ENCODE measurements around the gene SLC26A9. TPM values are rescaled to one million over a fixed set of nuclear protein-coding genes. Genes with fewer than 3 reads are reported as not detected.

The SLC26A9 gene
- total RNA-seq, 1 experiment from 2014 or later = not detected

DNA sequence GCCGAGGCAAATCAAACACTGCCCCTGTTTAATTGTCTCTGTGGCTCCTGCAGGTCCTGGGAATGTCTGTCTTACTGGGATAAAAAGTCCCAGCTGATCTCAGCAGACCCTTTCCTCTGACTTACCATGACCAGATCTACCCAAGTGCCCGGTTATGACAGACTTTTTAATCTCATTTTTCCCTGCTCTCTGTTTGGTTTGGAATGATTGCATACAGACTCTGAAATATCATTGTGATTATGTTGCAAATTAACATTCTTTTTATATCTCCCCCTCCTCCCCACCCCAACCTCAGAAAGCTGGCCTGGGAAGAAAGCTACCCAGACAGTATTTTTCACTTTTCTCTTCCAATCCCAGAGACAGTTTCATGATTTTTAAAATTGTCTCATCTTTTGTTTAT, 43.6 kb upstream of the SLC26A9 start:
- H3K27me3 ChIP-seq (replicated peaks; ENCODE audit: insufficient read depth, low read depth, low read length, poor library complexity) = no peaks in the 10 kb centered on the region
- ChIA-PET CTCF (interaction anchor here (1.0 to 2.3 kb wide), 2 partner anchors 10 to 70 kb away, joined by 4 to 11 read pairs; no protein-coding TSS in a partner anchor), POLR2A (ENCODE audit: low non-redundant PET) (no interaction called here)
- intact Hi-C loops (cut with micrococcal nuclease; ENCODE audit: unreplicated experiment) = no loop called here
- no peak overlapping the region for H3K27ac ChIP-seq (ENCODE audit: low read depth, low read length, poor library complexity, severe bottlenecking)
- H3K4me1 ChIP-seq (ENCODE audit: insufficient read depth, low read length, poor library complexity, severe bottlenecking) = no peaks in the 10 kb centered on the region
- BruUV-seq (replicated peaks) = no TSS peak
- no peak for TF ChIP-seq EZH2 (IDR thresholded peaks at IDR 0.05; ENCODE audit: borderline replicate concordance, low read depth, low read length, poor library complexity, severe bottlenecking)
- TF ChIP-seq, protein P1, sequence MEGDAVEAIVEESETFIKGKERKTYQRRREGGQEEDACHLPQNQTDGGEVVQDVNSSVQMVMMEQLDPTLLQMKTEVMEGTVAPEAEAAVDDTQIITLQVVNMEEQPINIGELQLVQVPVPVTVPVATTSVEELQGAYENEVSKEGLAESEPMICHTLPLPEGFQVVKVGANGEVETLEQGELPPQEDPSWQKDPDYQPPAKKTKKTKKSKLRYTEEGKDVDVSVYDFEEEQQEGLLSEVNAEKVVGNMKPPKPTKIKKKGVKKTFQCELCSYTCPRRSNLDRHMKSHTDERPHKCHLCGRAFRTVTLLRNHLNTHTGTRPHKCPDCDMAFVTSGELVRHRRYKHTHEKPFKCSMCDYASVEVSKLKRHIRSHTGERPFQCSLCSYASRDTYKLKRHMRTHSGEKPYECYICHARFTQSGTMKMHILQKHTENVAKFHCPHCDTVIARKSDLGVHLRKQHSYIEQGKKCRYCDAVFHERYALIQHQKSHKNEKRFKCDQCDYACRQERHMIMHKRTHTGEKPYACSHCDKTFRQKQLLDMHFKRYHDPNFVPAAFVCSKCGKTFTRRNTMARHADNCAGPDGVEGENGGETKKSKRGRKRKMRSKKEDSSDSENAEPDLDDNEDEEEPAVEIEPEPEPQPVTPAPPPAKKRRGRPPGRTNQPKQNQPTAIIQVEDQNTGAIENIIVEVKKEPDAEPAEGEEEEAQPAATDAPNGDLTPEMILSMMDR (conservative IDR thresholded peaks at IDR 0.05; ENCODE audit: low read depth, low read length) = no peak
- H3K36me3 ChIP-seq (ENCODE audit: insufficient read depth, low read length, poor library complexity, severe bottlenecking) = no peaks in the 10 kb centered on the region
- no peak for DNase-seq (ENCODE audit: low spot score)
- no peaks in the 10 kb centered on the region for H3K9me3 ChIP-seq (ENCODE audit: low read depth, low read length, poor library complexity, severe bottlenecking)
- H3K4me3 ChIP-seq (ENCODE audit: low read depth, low read length, poor library complexity, severe bottlenecking) = no peak overlapping the region

DNA sequence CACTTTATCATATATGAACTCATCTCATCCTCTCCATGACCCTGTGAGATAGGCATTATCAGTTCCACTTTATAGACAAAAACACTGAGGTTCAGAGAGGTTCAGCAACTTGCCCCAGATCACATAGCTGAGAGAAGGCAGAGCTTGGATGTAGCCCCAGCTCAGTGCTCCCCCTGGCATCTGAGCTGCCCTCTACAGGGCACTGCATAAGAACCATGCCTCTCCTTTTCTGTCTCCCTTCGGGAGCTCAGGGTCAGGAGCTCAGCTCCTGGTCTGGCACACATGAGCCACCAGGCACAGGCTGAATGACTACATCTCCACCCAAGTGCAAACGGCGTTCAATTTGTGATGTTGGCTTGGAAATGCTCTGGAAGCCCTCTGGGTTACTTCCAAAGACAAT, 43.0 kb upstream of the SLC26A9 start:
- intact Hi-C loops (cut with micrococcal nuclease; ENCODE audit: unreplicated experiment) = no loop called here

DNA sequence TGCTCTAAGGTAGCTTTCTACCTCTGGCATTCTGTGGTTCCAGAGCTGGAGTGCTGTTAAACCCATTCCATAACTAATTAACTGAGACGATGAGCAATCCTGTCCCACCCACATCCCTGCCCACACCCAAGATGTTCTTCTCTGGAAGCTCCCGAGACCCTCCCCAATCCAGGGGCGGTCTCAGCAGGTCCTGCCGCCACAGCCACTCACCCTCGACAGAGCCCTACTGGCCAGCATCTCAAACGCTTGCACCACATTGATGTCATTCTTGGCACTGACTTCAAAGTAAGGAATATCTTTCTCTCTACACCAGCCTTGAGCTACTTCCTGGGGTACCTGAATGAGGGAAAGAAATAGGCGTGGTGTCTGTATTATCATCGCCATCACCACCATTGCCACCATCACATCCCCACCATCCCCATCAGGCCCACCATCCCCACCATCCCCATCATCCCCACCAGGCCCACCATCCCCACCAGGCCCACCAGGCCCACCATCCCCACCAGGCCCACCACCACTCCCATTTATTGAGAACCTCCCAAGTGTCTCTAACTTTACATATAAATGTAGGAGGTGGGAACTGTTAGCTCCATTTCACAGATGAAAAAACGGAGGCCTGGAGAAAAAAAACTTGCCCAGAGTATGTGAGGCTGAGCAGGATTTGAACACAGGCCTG, 42.2 kb upstream of the SLC26A9 start:
- Histone ChIP-seq H3K27me3 (replicated peaks; ENCODE audit: insufficient read depth, low read depth, low read length, poor library complexity) (no peaks in the 10 kb centered on the region), H3K9me3 (ENCODE audit: low read depth, low read length, poor library complexity, severe bottlenecking) (no peaks in the 10 kb centered on the region), H3K27ac (ENCODE audit: low read depth, low read length, poor library complexity, severe bottlenecking) (no peak overlapping the region), H3K4me1 (ENCODE audit: insufficient read depth, low read length, poor library complexity, severe bottlenecking) (no peaks in the 10 kb centered on the region), H3K4me3 (ENCODE audit: low read depth, low read length, poor library complexity, severe bottlenecking) (no peak overlapping the region), H3K36me3 (ENCODE audit: insufficient read depth, low read length, poor library complexity, severe bottlenecking) (no peaks in the 10 kb centered on the region)
- intact Hi-C loops (cut with micrococcal nuclease; ENCODE audit: unreplicated experiment) = no loop called here
- DNase-seq (ENCODE audit: low spot score) = no peak
- POLR2A ChIA-PET (ENCODE audit: low non-redundant PET) = no interaction called here
- no TSS peak for BruUV-seq (replicated peaks)
- TF ChIP-seq, protein P1 (conservative IDR thresholded peaks at IDR 0.05; ENCODE audit: low read depth, low read length) = no peak
- no peak for TF ChIP-seq EZH2 (IDR thresholded peaks at IDR 0.05; ENCODE audit: borderline replicate concordance, low read depth, low read length, poor library complexity, severe bottlenecking)
- CTCF ChIA-PET = interaction anchor here (1.0 to 5.0 kb wide), 4 partner anchors 8 to 120 kb away, joined by 4 to 47 read pairs (median 8); no protein-coding TSS in a partner anchor

More for the DNA sequence above, 43.0 kb upstream of the SLC26A9 start:
- Histone ChIP-seq H3K4me1 (ENCODE audit: insufficient read depth, low read length, poor library complexity, severe bottlenecking) (no peaks in the 10 kb centered on the region), H3K27ac (ENCODE audit: low read depth, low read length, poor library complexity, severe bottlenecking) (no peak overlapping the region), H3K36me3 (ENCODE audit: insufficient read depth, low read length, poor library complexity, severe bottlenecking) (no peaks in the 10 kb centered on the region), H3K27me3 (replicated peaks; ENCODE audit: insufficient read depth, low read depth, low read length, poor library complexity) (no peaks in the 10 kb centered on the region), H3K9me3 (ENCODE audit: low read depth, low read length, poor library complexity, severe bottlenecking) (no peaks in the 10 kb centered on the region), H3K4me3 (ENCODE audit: low read depth, low read length, poor library complexity, severe bottlenecking) (no peak overlapping the region)
- ChIA-PET CTCF (interaction anchor here (1.0 to 5.0 kb wide), 4 partner anchors 9 to 119 kb away, joined by 4 to 47 read pairs (median 8); no protein-coding TSS in a partner anchor), POLR2A (ENCODE audit: low non-redundant PET) (no interaction called here)
- BruUV-seq (replicated peaks) = no TSS peak
- TF ChIP-seq EZH2 (IDR thresholded peaks at IDR 0.05; ENCODE audit: borderline replicate concordance, low read depth, low read length, poor library complexity, severe bottlenecking) = no peak
- TF ChIP-seq, protein P1 (conservative IDR thresholded peaks at IDR 0.05; ENCODE audit: low read depth, low read length) = no peak
- DNase-seq (ENCODE audit: low spot score) = no peak

Data from A673 (cell line).